Urinary bladder (tissue), 4 donors: ENCODE data around the gene PLAGL2. TPM values are rescaled to one million over a fixed set of nuclear protein-coding genes. Genes with fewer than 3 reads are reported as not detected.
"Not testable (repeated sequence)": the region's sequence is repeated elsewhere in the genome, so short reads cannot be mapped to it uniquely, and the experiment has no call there.

Experiments used
- DNase-seq: peaks from one replicate; pipeline ENCODE4 v3.0.0-alpha.2; 2015; ENCODE audit errors: extremely low spot score
- H3K27ac ChIP-seq: one replicate; pipeline ENCODE4 v1.5.1; 2013; ENCODE audit warnings: low read depth, mild to moderate bottlenecking, moderate library complexity
- H3K36me3 ChIP-seq: one replicate; pipeline ENCODE4 v1.6.1; 2013; ENCODE audit warnings: mild to moderate bottlenecking, moderate library complexity; ENCODE audit not compliant: insufficient read depth
- H3K4me1 ChIP-seq: one replicate; pipeline ENCODE4 v1.6.1; 2013; ENCODE audit warnings: mild to moderate bottlenecking, moderate library complexity; ENCODE audit not compliant: insufficient read depth
- H3K4me3 ChIP-seq: one replicate; pipeline ENCODE4 v1.5.1; 2013; ENCODE audit warnings: low read depth, low read length
- WGBS: extraction: QIAGEN DNeasy Blood & Tissue Kit; methylation state at CpG from one replicate; pipeline ENCODE4 v1.1.7; 2013; 5-methylcytosine and 5-hydroxymethylcytosine counted together
- polyA plus RNA-seq: library from polyadenylated mRNA; stranded (reverse); fragments of 200-250 nt; gene quantifications from one replicate; pipeline ENCODE4 v1.2.3, GENCODE V29; 2013
- total RNA-seq: library from RNA; depleted of rRNA; stranded (reverse); fragments of >200 nt; gene quantifications from one replicate; pipeline ENCODE4 v1.2.3, GENCODE V29; 2014
- donor health status: healthy with polysubstance abuse.
- donor health status: healthy.

The PLAGL2 gene
- 3.0 TPM for total RNA-seq
- 5.1 TPM for polyA plus RNA-seq

GRCh38 chr20:32207626-32208498, at the start of gene PLAGL2, which contains the start of gene POFUT1:
Gene PLAGL2 (minus strand): TSS chr20:32207743. CDS start chr20:32202178, 5,565 bp downstream.
Gene POFUT1 (plus strand): TSS chr20:32207880. CDS start chr20:32207942, 62 bp downstream.
- Histone ChIP-seq H3K4me1 (peaks cover 2% of the 10 kb centered on the region), H3K4me3 (peak within 1 kb of the TSS; percentile 97), H3K36me3 (no peaks in the 10 kb centered on the region), H3K27ac (peak within 1 kb of the TSS; percentile 83)
- WGBS = 1% methylated on average over 74 of the region's 74 CpGs
- peak; percentile 42 for DNase-seq

GRCh38 chr20:32252189-32252588, 44.6 kb upstream of the PLAGL2 start:
- H3K4me1 ChIP-seq = no peaks in the 10 kb centered on the region
- no peak for DNase-seq
- H3K4me3 ChIP-seq = no peak overlapping the region
- no peaks in the 10 kb centered on the region for H3K36me3 ChIP-seq
- WGBS = 88% methylated on average over 6 of the region's 6 CpGs
- no peak overlapping the region for H3K27ac ChIP-seq

DNA sequence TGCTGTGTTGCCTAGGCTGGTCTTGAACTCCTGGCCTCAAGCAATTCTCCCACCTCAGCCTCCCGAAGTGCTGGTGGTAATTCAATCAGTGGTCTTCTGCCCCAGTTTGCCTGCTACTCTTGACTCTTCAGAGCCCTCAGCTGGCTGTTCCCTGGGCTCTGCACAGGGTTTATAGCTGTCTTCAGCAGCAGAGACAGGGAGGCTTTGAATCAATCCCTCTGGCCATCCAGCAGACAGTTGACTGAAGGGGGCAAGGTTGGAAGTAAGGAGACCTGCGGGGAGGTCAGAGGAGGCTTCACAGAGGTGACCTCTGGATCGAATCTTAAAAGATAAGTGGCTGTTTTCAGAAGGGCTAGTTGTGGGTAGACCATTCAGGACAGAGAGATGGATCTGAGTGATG, 43.9 kb upstream of the PLAGL2 start:
- H3K36me3 ChIP-seq = no peaks in the 10 kb centered on the region
- H3K4me3 ChIP-seq = no peak overlapping the region
- H3K4me1 ChIP-seq = no peaks in the 10 kb centered on the region
- 72% methylated on average over 3 of the region's 3 CpGs for WGBS
- H3K27ac ChIP-seq = no peak overlapping the region
- DNase-seq = no peak

GRCh38 chr20:32249030-32249738, 41.6 kb upstream of the PLAGL2 start:
- Histone ChIP-seq H3K36me3 (no peaks in the 10 kb centered on the region), H3K4me3 (no peak overlapping the region), H3K27ac (no peak overlapping the region), H3K4me1 (no peaks in the 10 kb centered on the region)
- WGBS = 85% methylated on average over 9 of the region's 9 CpGs
- no peak for DNase-seq

DNA sequence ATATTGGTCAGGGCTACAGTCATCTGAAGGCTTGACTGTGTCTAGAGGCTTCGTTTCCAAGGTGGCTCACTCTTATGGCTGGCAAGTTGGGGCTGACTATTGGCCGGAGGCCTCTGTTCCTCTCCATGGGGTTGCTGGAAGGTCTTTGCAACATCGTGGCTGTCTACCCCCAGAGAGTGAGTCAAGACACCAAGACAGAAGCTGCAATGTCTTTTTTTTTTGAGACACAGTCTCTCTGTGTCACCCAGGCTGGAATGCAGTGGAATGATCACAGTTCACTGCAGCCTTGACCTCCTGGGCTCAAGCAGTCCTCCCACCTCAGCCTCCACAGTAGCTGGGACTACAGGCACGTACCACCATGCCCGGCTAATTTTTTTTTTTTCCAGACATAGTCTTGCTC, 40.5 kb upstream of the PLAGL2 start:
- H3K4me1 ChIP-seq = no peaks in the 10 kb centered on the region
- no peaks in the 10 kb centered on the region for H3K36me3 ChIP-seq
- 83% methylated on average over 5 of the region's 5 CpGs for WGBS
- H3K4me3 ChIP-seq = no peak overlapping the region
- DNase-seq = no peak
- H3K27ac ChIP-seq = no peak overlapping the region

- not testable (repeated sequence) for DNase-seq, H3K4me1 ChIP-seq, H3K27ac ChIP-seq, H3K36me3 ChIP-seq, H3K4me3 ChIP-seq
- whole genome bisulfite sequencing = 93% methylated on average over 5 of the region's 5 CpGs
Observed at GRCh38 chr20:32246208-32246607, 38.7 kb upstream of the PLAGL2 start.

DNA sequence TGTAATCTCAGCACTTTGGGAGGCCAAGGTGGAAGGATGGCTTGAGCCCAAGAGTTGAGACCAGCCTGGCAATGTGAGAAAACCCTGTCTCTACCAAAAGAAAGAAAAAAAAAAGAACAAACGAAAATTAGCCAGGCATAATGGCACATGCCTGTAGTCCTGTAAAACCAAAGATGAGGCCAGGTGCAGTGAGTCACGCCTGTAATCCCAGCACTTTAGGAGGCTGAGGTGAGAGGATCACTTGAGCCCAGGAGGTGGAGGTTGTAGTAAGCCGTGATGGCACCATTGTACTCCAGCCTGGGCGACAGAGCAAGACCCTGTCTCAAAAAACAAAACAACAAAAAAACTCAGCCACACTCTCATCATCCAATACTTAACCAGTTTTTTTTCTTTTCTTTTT, 37.4 kb upstream of the PLAGL2 start:
- 89% methylated on average over 4 of the region's 4 CpGs for WGBS
- Histone ChIP-seq H3K27ac (no peak overlapping the region), H3K4me1 (no peaks in the 10 kb centered on the region), H3K4me3 (no peak overlapping the region), H3K36me3 (no peaks in the 10 kb centered on the region)
- no peak for DNase-seq

DNA sequence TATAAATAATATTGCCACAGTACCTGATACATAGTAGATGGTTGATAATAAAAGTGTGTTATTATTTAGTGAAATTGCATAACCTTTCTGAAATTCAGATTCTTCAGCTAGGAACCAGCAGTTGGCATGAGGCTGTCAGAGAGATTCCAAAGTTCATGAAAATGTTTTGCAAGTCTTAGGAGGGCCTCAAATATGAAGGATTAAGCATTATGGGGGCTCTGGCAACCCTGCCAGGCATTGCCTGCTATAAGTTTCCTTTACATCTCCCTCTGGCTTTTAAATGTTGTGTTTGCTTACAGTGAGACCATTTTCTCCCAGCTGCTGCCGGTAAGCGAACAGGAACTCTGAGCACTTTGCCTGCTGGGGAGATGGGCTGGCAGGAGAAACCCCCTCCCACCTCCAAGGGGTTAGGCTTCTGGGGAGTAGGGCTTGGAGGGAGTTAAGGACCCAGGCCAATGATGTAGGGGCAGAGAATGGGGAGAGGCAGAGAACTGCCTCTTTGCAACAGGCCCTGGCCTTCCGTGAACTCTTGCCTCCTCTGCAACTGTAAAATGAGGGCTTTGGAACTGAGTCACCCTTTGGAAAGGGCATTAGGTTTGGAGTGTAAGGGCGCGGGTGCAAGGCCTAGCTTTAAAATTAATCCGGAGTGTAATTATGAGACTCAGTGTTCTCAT, 36.7 kb upstream of the PLAGL2 start:
- no peak for DNase-seq
- 81% methylated on average over 6 of the region's 6 CpGs for WGBS
- H3K4me1 ChIP-seq = no peaks in the 10 kb centered on the region
- H3K36me3 ChIP-seq = no peaks in the 10 kb centered on the region
- no peak overlapping the region for H3K4me3 ChIP-seq
- H3K27ac ChIP-seq = no peak overlapping the region

DNA sequence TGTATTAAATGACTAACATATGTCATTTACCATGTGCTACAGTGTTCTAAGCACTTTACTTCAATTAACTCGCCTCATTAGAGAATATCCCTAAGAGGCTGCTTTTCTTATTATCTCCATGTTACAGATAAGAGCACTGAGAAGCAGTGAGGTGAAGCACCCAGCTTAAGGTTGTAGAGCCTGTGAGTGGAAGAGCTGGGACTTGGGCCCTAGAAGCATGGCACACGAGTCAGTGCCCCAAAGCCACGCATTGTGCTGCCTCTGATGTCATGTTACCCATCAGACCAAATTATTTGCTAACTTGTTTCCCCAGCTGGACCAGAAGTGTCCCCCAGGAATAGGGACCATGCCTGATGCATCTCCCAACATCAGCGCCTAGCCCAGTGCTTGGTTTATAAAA, 34.3 kb upstream of the PLAGL2 start:
- whole genome bisulfite sequencing = 82% methylated on average over 4 of the region's 4 CpGs
- no peak for DNase-seq

GRCh38 chr20:32240205-32240604, 32.7 kb upstream of the PLAGL2 start:
- Histone ChIP-seq H3K27ac (no peak overlapping the region), H3K36me3 (no peaks in the 10 kb centered on the region), H3K4me3 (no peak overlapping the region), H3K4me1 (no peaks in the 10 kb centered on the region)
- 7% methylated on average over 1 of the region's 1 CpG for WGBS
- no peak for DNase-seq

More for the DNA sequence above, 34.3 kb upstream of the PLAGL2 start:
- no peak overlapping the region for H3K27ac ChIP-seq
- H3K4me1 ChIP-seq = no peaks in the 10 kb centered on the region
- H3K36me3 ChIP-seq = no peaks in the 10 kb centered on the region
- H3K4me3 ChIP-seq = no peak overlapping the region

GRCh38 chr20:32238483-32239425, 31.2 kb upstream of the PLAGL2 start:
- no peak overlapping the region for H3K27ac ChIP-seq
- no peaks in the 10 kb centered on the region for H3K4me1 ChIP-seq
- no peak for DNase-seq
- H3K36me3 ChIP-seq = no peaks in the 10 kb centered on the region
- WGBS = 83% methylated on average over 9 of the region's 9 CpGs
- H3K4me3 ChIP-seq = no peak overlapping the region

GRCh38 chr20:32237419-32237818, 29.9 kb upstream of the PLAGL2 start:
- no peak overlapping the region for H3K4me3 ChIP-seq
- peaks cover 3% of the 10 kb centered on the region for H3K36me3 ChIP-seq
- no peaks in the 10 kb centered on the region for H3K4me1 ChIP-seq
- no peak overlapping the region for H3K27ac ChIP-seq
- 80% methylated on average over 6 of the region's 6 CpGs for WGBS
- DNase-seq = no peak

DNA sequence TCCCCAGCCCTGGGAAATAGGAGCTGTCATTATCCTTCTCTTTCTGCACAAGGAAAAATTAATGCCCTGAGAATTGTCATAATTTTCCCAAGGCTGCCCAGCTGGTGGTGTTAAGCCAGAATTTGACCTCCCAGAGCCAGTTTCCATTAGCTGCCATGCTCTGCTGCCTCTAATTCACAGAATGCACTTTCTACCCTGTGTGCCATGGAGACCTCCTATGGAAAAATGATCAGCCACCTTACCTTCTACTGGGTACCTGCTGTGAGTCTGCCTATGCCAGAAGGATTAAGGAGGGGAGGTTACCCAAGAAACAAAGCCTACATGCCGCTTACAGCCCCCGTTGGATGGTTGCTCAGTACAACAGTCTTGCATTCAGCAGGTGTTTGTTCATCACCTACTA, 29.3 kb upstream of the PLAGL2 start:
- WGBS = 98% methylated on average over 2 of the region's 2 CpGs
- DNase-seq = no peak
- Histone ChIP-seq H3K36me3 (peaks cover 3% of the 10 kb centered on the region), H3K27ac (no peak overlapping the region), H3K4me1 (no peaks in the 10 kb centered on the region), H3K4me3 (no peak overlapping the region)
